HepG2 (cell line): ENCODE measurements around the gene MICB. TPM values are rescaled to one million over a fixed set of nuclear protein-coding genes. Genes with fewer than 3 reads are reported as not detected.

Experiments used
- ARID4A ChIP-seq: sonication (generic); formaldehyde crosslinking; IDR thresholded peaks from 2 replicates; pipeline ENCODE4 v1.5.0; 2020; ENCODE audit warnings: mild to moderate bottlenecking, missing genetic modification reagents, borderline replicate concordance
- ASH2L ChIP-seq: fragments of 300-600, 200-600 bp; sonication (generic); IDR thresholded peaks from 2 replicates; pipeline ENCODE4 v1.7.0; 2017; ENCODE audit warnings: low read depth, mild to moderate bottlenecking, moderate library complexity, mixed read lengths, low read length; ENCODE audit not compliant: insufficient read length
- ATF4 ChIP-seq, 2 experiments: fragments of 450-650 bp in 1 of 2; sonication (generic) in 1 of 2; formaldehyde crosslinking; IDR thresholded peaks; 2 replicates each; pipeline versions ENCODE4 v1.5.0 to v1.8.0; 2020 to 2022; ENCODE audit warnings: mild to moderate bottlenecking in 1 of 2, missing genetic modification reagents in 1 of 2
- CREM ChIP-seq, 2 experiments: sonication (generic) in 1 of 2; formaldehyde crosslinking in 1 of 2; IDR thresholded peaks; 2 replicates each; pipeline versions ENCODE4 v1.4.0 to v1.6.1; 2016 to 2020; ENCODE audit warnings: antibody characterized with exemption in 1 of 2, mild to moderate bottlenecking in 1 of 2, missing genetic modification reagents in 1 of 2
- DR1 ChIP-seq: sonication (generic); formaldehyde crosslinking; IDR thresholded peaks from 2 replicates; pipeline ENCODE4 v1.8.0; 2021; ENCODE audit warnings: mild to moderate bottlenecking, missing genetic modification reagents, inconsistent platforms
- EP300 ChIP-seq, 3 experiments: sonication (generic) in 1 of 3; formaldehyde crosslinking in 1 of 3; IDR thresholded peaks; 2 replicates each; pipeline versions ENCODE4 v1.5.1 to v1.6.1; 2011 to 2020; ENCODE audit warnings: low read depth in 2 of 3, low read length in 2 of 3, borderline replicate concordance in 1 of 3, improper control_type of control experiment in 1 of 3, mild to moderate bottlenecking in 1 of 3, missing genetic modification reagents in 1 of 3, moderate library complexity in 1 of 3
- ETV6 ChIP-seq: sonication (generic); formaldehyde crosslinking; conservative IDR thresholded peaks from 2 replicates; pipeline ENCODE4 v1.4.0; 2020; ENCODE audit warnings: missing genetic modification reagents
- GFI1 ChIP-seq: sonication (generic); formaldehyde crosslinking; IDR thresholded peaks from 2 replicates; pipeline ENCODE4 v1.5.0; 2020; ENCODE audit warnings: missing genetic modification reagents, mild to moderate bottlenecking, borderline replicate concordance
- MAX ChIP-seq: IDR thresholded peaks from 2 replicates; pipeline ENCODE4 v1.6.1; 2012; ENCODE audit warnings: inconsistent platforms
- NFKB2 ChIP-seq: sonication (generic); formaldehyde crosslinking; IDR thresholded peaks from 2 replicates; pipeline ENCODE4 v1.4.0; 2020; ENCODE audit warnings: missing genetic modification reagents, borderline replicate concordance
- RNF2 ChIP-seq: fragments of 450-650 bp; conservative IDR thresholded peaks from 2 replicates; pipeline ENCODE4 v1.6.1; 2016; ENCODE audit warnings: low read depth
- SIN3A ChIP-seq: IDR thresholded peaks from 2 replicates; pipeline ENCODE4 v1.6.1; 2011; ENCODE audit warnings: low read depth, mild to moderate bottlenecking, control low read depth, low read length, borderline replicate concordance
- SRY ChIP-seq: sonication (generic); formaldehyde crosslinking; IDR thresholded peaks from 2 replicates; pipeline ENCODE4 v1.8.0; 2022; ENCODE audit warnings: mild to moderate bottlenecking, missing genetic modification reagents
- TBX2 ChIP-seq: sonication (generic); formaldehyde crosslinking; IDR thresholded peaks from 2 replicates; pipeline ENCODE4 v1.5.0; 2020; ENCODE audit warnings: missing genetic modification reagents, mild to moderate bottlenecking, borderline replicate concordance
- ZEB1 ChIP-seq: IDR thresholded peaks from 2 replicates; pipeline ENCODE4 v1.6.1; 2012; ENCODE audit warnings: mild to moderate bottlenecking, low read depth, inconsistent platforms; ENCODE audit not compliant: insufficient replicate concordance
- ZFX ChIP-seq: sonication (generic); formaldehyde crosslinking; IDR thresholded peaks from 2 replicates; pipeline ENCODE4 v1.4.0; 2020; ENCODE audit warnings: mild to moderate bottlenecking, low read depth, missing genetic modification reagents, moderate library complexity
- ZNF12 ChIP-seq: sonication (generic); formaldehyde crosslinking; IDR thresholded peaks from 2 replicates; pipeline ENCODE4 v1.5.0; 2020; ENCODE audit warnings: missing genetic modification reagents
- ZNF276 ChIP-seq: sonication (generic); formaldehyde crosslinking; IDR thresholded peaks from 2 replicates; pipeline ENCODE4 v1.4.0; 2020; ENCODE audit warnings: mild to moderate bottlenecking, low read depth, missing genetic modification reagents
- ZNF343 ChIP-seq: sonication (generic); formaldehyde crosslinking; IDR thresholded peaks from 2 replicates; pipeline ENCODE4 v1.4.0; 2020; ENCODE audit warnings: mild to moderate bottlenecking, missing genetic modification reagents
- ZNF547 ChIP-seq: sonication (generic); formaldehyde crosslinking; IDR thresholded peaks from 2 replicates; pipeline ENCODE4 v1.5.1; 2020; ENCODE audit warnings: mild to moderate bottlenecking, missing genetic modification reagents
- polyA plus RNA-seq, 8 experiments: library from polyadenylated mRNA; depleted of rRNA in 3 of 8; stranded (reverse) in 7 of 8; unstranded in 1 of 8; fragments of >200 nt; fragmentation: Illumina TruSeq in 4 of 8; extraction: Trizol in 4 of 8; gene quantifications; 2 replicates each; pipeline versions ENCODE4 v1.2.1 to v1.2.3, GENCODE V29; 2011 to 2016; ENCODE audit warnings: low read depth in 4 of 8, missing spikeins in 1 of 8, mixed read lengths in 1 of 8; ENCODE audit not compliant: insufficient read depth in 1 of 8
- total RNA-seq, 5 experiments: library from RNA; depleted of rRNA; stranded (reverse); fragments of >200 nt; fragmentation: Illumina TruSeq; extraction: Trizol; gene quantifications; 2 replicates each; pipeline ENCODE4 v1.2.3, GENCODE V29; 2016; ENCODE audit warnings: low read depth in 1 of 5

Gene MICB
- total and polyA plus RNA-seq, 2 of the 13 experiments (the other 11 are each of a cell fraction or from before 2014, with no cell fraction given) = 12.5 to 12.8 TPM

- TF ChIP-seq SIN3A = 0 out of 2 replicates have a peak, but pooled peaks have one; percentile 39
- 0 out of 2 replicates have a peak, but pooled peaks have one; percentile 27 for TF ChIP-seq MAX
- 0 out of 2 replicates have a peak, but pooled peaks have one; percentile 35 for TF ChIP-seq ZNF547 (CRISPR knock-in tag)
- peak; percentile 95 for TF ChIP-seq CREM (IDR thresholded peaks at IDR 0.05)
- peak; percentile 49; the same call in 1 of the 2 replicates for TF ChIP-seq CREM (CRISPR knock-in tag; IDR thresholded peaks at IDR 0.05)
- TF ChIP-seq NFKB2 (CRISPR knock-in tag) = peak; percentile 64; the same call in 1 of the 2 replicates
- TF ChIP-seq ASH2L = peak; percentile 47
- peak; percentile 65 for TF ChIP-seq DR1
- TF ChIP-seq ATF4 (CRISPR knock-in tag; IDR thresholded peaks at IDR 0.05) = 0 out of 4 replicates have a peak, but pooled peaks of 1 of the 2 experiments have one; percentile 35
- TF ChIP-seq ZNF276 (CRISPR knock-in tag) = no peak
- TF ChIP-seq ARID4A (CRISPR knock-in tag) = 0 out of 2 replicates have a peak, but pooled peaks have one; percentile 28
- TF ChIP-seq ZEB1 = peak; percentile 37
- TF ChIP-seq ZFX (CRISPR knock-in tag) = peak; percentile 80
- 0 out of 2 replicates have a peak, but pooled peaks have one; percentile 33 for TF ChIP-seq ZNF343 (CRISPR knock-in tag)
- TF ChIP-seq GFI1 (CRISPR knock-in tag) = no peak
- TF ChIP-seq EP300 (IDR thresholded peaks at IDR 0.05; ENCODE audit: low read depth in 2 of 2, low read length in 2 of 2) = no peak
- 0 out of 2 replicates have a peak, but pooled peaks have one; percentile 22 for TF ChIP-seq EP300 (CRISPR knock-in tag; IDR thresholded peaks at IDR 0.05; ENCODE audit: borderline replicate concordance)
- TF ChIP-seq RNF2 = no peak
- 0 out of 2 replicates have a peak, but pooled peaks have one; percentile 42 for TF ChIP-seq SRY
- no peak for TF ChIP-seq TBX2 (CRISPR knock-in tag)
- no peak for TF ChIP-seq ZNF12 (CRISPR knock-in tag)
- TF ChIP-seq ETV6 (CRISPR knock-in tag) = no peak
These were observed 34.7 kb upstream of the MICB start (continued) for GRCh38 chr6:31462964-31463870.
